Activated B cell treated with CpG ODN at 0.5 μM for 24 hours (primary cell): ENCODE measurements around the gene KATNB1. TPM values are rescaled to one million over a fixed set of nuclear protein-coding genes. Genes with fewer than 3 reads are reported as not detected.
"Not testable (repeated sequence)": the region's sequence is repeated elsewhere in the genome, so short reads cannot be mapped to it uniquely, and the experiment has no call there.

Experiments
- ATAC-seq: fragments of 200-7000 bp; cut with Tn5 transposase; one replicate; pipeline ENCODE4 v1.10.0; 2021; ENCODE audit warnings: low read depth, mild to moderate bottlenecking, moderate library complexity
- CTCF ChIA-PET: fragments of 350-600 bp; sonication (Branson Sonifier 250); formaldehyde crosslinking; loops from one replicate; lab custom pipeline; 2021; ENCODE audit warnings: antibody characterized with exemption; lab: Charles Lee
- POLR2A ChIA-PET: fragments of 350-600 bp; sonication (Branson Sonifier 250); formaldehyde crosslinking; loops from one replicate; lab custom pipeline; 2021; ENCODE audit warnings: antibody characterized with exemption; lab: Charles Lee
- DNase-seq: peaks from one replicate; pipeline ENCODE4 v3.0.0; 2022
- H3K27ac Mint-ChIP-seq: one replicate; pipeline ENCODE4 v1.8.0; 2020; ENCODE audit warnings: mixed read lengths
- H3K27me3 Mint-ChIP-seq: one replicate; pipeline ENCODE4 v1.8.0; 2021; ENCODE audit warnings: mixed read lengths
- H3K36me3 Mint-ChIP-seq: one replicate; pipeline ENCODE4 v1.8.0; 2021; ENCODE audit warnings: low read depth, mixed read lengths
- H3K4me1 Mint-ChIP-seq: one replicate; pipeline ENCODE4 v1.8.0; 2021; ENCODE audit warnings: mixed read lengths
- H3K4me3 Mint-ChIP-seq: one replicate; pipeline ENCODE4 v1.8.0; 2020; ENCODE audit warnings: mild to moderate bottlenecking, mixed read lengths
- H3K9me3 Mint-ChIP-seq: one replicate; pipeline ENCODE4 v1.8.0; 2020; ENCODE audit warnings: mixed read lengths
- CTCF ChIP-seq: fragments of 200-600 bp; IDR thresholded peaks from one replicate; pipeline ENCODE4 v1.8.0; 2022; ENCODE audit warnings: antibody characterized with exemption, mild to moderate bottlenecking
- intact Hi-C: fragments of 100-400 bp; cut with micrococcal nuclease; formaldehyde crosslinking; loops from one replicate; pipeline ENCODE4 v1.15.1; 2024
- total RNA-seq: library from RNA; stranded (reverse); gene quantifications from 2 replicates; pipeline ENCODE4 v1.2.3, GENCODE V29; 2022

Gene KATNB1
- total RNA-seq, 1 donor from 2014 or later, result 16.8 TPM

GRCh38 chr16:57728336-57729181 is 7.0 kb upstream of the KATNB1 start:
- peaks cover 2% of the 10 kb centered on the region for H3K9me3 Mint-ChIP-seq
- ATAC-seq (no peak), DNase-seq (no peak)
- no peak for TF ChIP-seq CTCF
- peaks cover 2% of the 10 kb centered on the region for H3K36me3 Mint-ChIP-seq
- H3K4me1 Mint-ChIP-seq, result peaks cover 8% of the 10 kb centered on the region
- ChIA-PET POLR2A (no interaction called here), CTCF (no interaction called here)
- H3K27ac Mint-ChIP-seq, result no peak overlapping the region
- intact Hi-C loops, result no loop called here
- no peaks in the 10 kb centered on the region for H3K27me3 Mint-ChIP-seq
- H3K4me3 Mint-ChIP-seq, result no peak overlapping the region

- ChIA-PET POLR2A (no interaction called here), CTCF (no interaction called here)
- intact Hi-C loops, result no loop called here
- no peak for TF ChIP-seq CTCF
- H3K27me3 Mint-ChIP-seq, result no peaks in the 10 kb centered on the region
- ATAC-seq (no peak), DNase-seq (no peak)
- H3K4me1 Mint-ChIP-seq, result peaks cover 8% of the 10 kb centered on the region
- H3K36me3 Mint-ChIP-seq, result peaks cover 2% of the 10 kb centered on the region
- H3K27ac Mint-ChIP-seq, result no peak overlapping the region
- H3K4me3 Mint-ChIP-seq, result no peak overlapping the region
- peaks cover 2% of the 10 kb centered on the region for H3K9me3 Mint-ChIP-seq
Observed at GRCh38 chr16:57729182-57729484, 6.4 kb upstream of the KATNB1 start.

GRCh38 chr16:57729852-57730251 is 5.7 kb upstream of the KATNB1 start:
- H3K9me3 Mint-ChIP-seq, ATAC-seq, H3K27ac Mint-ChIP-seq, POLR2A ChIA-PET, H3K27me3 Mint-ChIP-seq, CTCF ChIA-PET, DNase-seq, H3K36me3 Mint-ChIP-seq, H3K4me3 Mint-ChIP-seq: not testable (repeated sequence)
- intact Hi-C loops, result loop anchor here (10.0 kb wide), 2 partner anchors 315 to 1305 kb away; partner anchors contain the start of gene AMFR
- peaks cover 13% of the 10 kb centered on the region for H3K4me1 Mint-ChIP-seq

- Mint-ChIP-seq H3K9me3 (peaks cover 2% of the 10 kb centered on the region), H3K27ac (no peak overlapping the region), H3K4me3 (no peak overlapping the region), H3K4me1 (peaks cover 16% of the 10 kb centered on the region), H3K36me3 (peaks cover 11% of the 10 kb centered on the region), H3K27me3 (no peaks in the 10 kb centered on the region)
- no peak for TF ChIP-seq CTCF
- DNase-seq (no peak), ATAC-seq (no peak)
- POLR2A ChIA-PET, result no interaction called here
- intact Hi-C loops, result loop anchor here (10.0 kb wide), 2 partner anchors 316 to 1306 kb away; partner anchors contain the start of gene AMFR
- CTCF ChIA-PET, result no interaction called here
Observed at GRCh38 chr16:57730771-57731730, 4.5 kb upstream of the KATNB1 start.

GRCh38 chr16:57732037-57732436 is 3.5 kb upstream of the KATNB1 start:
- Mint-ChIP-seq H3K9me3 (peaks cover 2% of the 10 kb centered on the region), H3K4me3 (no peak overlapping the region), H3K36me3 (peaks cover 11% of the 10 kb centered on the region), H3K27me3 (no peaks in the 10 kb centered on the region), H3K4me1 (peaks cover 25% of the 10 kb centered on the region), H3K27ac (no peak overlapping the region)
- intact Hi-C loops, result loop anchor here (10.0 kb wide), 2 partner anchors 317 to 1307 kb away; partner anchors contain the start of gene AMFR
- TF ChIP-seq CTCF, result no peak
- POLR2A ChIA-PET, result no interaction called here
- CTCF ChIA-PET, result no interaction called here
- ATAC-seq, result no peak
- no peak for DNase-seq
